GM23248 (cell line): ENCODE measurements around the gene SCN9A. TPM values are rescaled to one million over a fixed set of nuclear protein-coding genes. Genes with fewer than 3 reads are reported as not detected.

ENCODE experiments used
- DNase-seq: peaks from one replicate; pipeline ENCODE4 v3.0.0-alpha.2; 2015
- H2AFZ ChIP-seq: fragments of 200-600 bp; sonication (generic); 2 replicates; pipeline ENCODE4 v1.6.1; 2016; ENCODE audit warnings: antibody characterized with exemption
- H3F3A ChIP-seq: fragments of 200-600 bp; sonication (generic); 2 replicates; pipeline ENCODE4 v1.6.1; 2016; ENCODE audit warnings: mild to moderate bottlenecking, antibody characterized with exemption, mixed run types; ENCODE audit not compliant: insufficient read depth
- H3K27ac ChIP-seq: fragments of 200-600 bp; sonication (generic); 2 replicates; pipeline ENCODE4 v1.5.1; 2016; ENCODE audit warnings: mild to moderate bottlenecking
- H3K27me3 ChIP-seq: fragments of 200-600 bp; sonication (generic); replicated peaks from 2 replicates; pipeline ENCODE4 v1.6.1; 2016; ENCODE audit warnings: mild to moderate bottlenecking; ENCODE audit not compliant: insufficient read depth
- H3K36me3 ChIP-seq: fragments of 200-600 bp; sonication (generic); 2 replicates; pipeline ENCODE4 v1.6.1; 2016; ENCODE audit warnings: low read depth, mild to moderate bottlenecking
- H3K4me1 ChIP-seq: fragments of 200-600 bp; sonication (generic); 2 replicates; pipeline ENCODE4 v1.6.1; 2016; ENCODE audit warnings: mild to moderate bottlenecking; ENCODE audit not compliant: insufficient read depth
- H3K4me2 ChIP-seq: fragments of 200-600 bp; sonication (generic); one replicate; pipeline ENCODE4 v1.6.1; 2016; ENCODE audit warnings: mild to moderate bottlenecking; ENCODE audit not compliant: unreplicated experiment
- H3K4me3 ChIP-seq: fragments of 200-600 bp; sonication (generic); 2 replicates; pipeline ENCODE4 v1.5.1; 2016; ENCODE audit warnings: mild to moderate bottlenecking
- H3K79me2 ChIP-seq: fragments of 200-600 bp; sonication (generic); 2 replicates; pipeline ENCODE4 v1.6.1; 2016; ENCODE audit warnings: mild to moderate bottlenecking; ENCODE audit not compliant: insufficient read depth
- H3K9ac ChIP-seq: fragments of 200-600 bp; sonication (generic); 2 replicates; pipeline ENCODE4 v1.6.1; 2016; ENCODE audit warnings: mild to moderate bottlenecking
- H3K9me2 ChIP-seq: fragments of 200-600 bp; sonication (generic); 2 replicates; pipeline ENCODE4 v1.6.1; 2016; ENCODE audit warnings: mixed run types, mild to moderate bottlenecking, moderate library complexity; ENCODE audit not compliant: insufficient read depth
- H3K9me3 ChIP-seq: fragments of 200-600 bp; sonication (generic); one replicate; pipeline ENCODE4 v1.6.1; 2017; ENCODE audit warnings: low read depth
- H4K20me1 ChIP-seq: fragments of 200-600 bp; sonication (generic); 2 replicates; pipeline ENCODE4 v1.6.0; 2016; ENCODE audit not compliant: insufficient read depth
- EZH2 ChIP-seq: fragments of 200-600 bp; sonication (generic); IDR thresholded peaks from 2 replicates; pipeline ENCODE4 v1.6.1; 2018; ENCODE audit warnings: antibody characterized with exemption, mild to moderate bottlenecking; ENCODE audit not compliant: insufficient read depth, poor library complexity, severe bottlenecking
- EZH2phosphoT487 ChIP-seq: fragments of 200-600 bp; sonication (generic); IDR thresholded peaks from 2 replicates; pipeline ENCODE4 v1.6.1; 2018; ENCODE audit warnings: antibody characterized with exemption, moderate library complexity, mild to moderate bottlenecking, low read depth; ENCODE audit not compliant: insufficient read depth
- WGBS, 2 experiments: methylation state at CpG; one replicate each; pipeline ENCODE4 v1.1.6; 2015 to 2017; ENCODE audit warnings: low lambda C conversion rate in 2 of 2, low coverage in 1 of 2; ENCODE audit errors: missing lambda C conversion rate in 2 of 2; 5-methylcytosine and 5-hydroxymethylcytosine counted together
- in situ Hi-C: fragments of 300-500 bp; cut with MboI; formaldehyde crosslinking; loops from 2 replicates; pipeline ENCODE4 v1.15.0; 2020
- polyA plus RNA-seq: library from polyadenylated mRNA; unstranded; fragments of >200 nt; fragmentation: Nextera tagmentation; extraction: Ambion mirVana; gene quantifications from 2 replicates; pipeline ENCODE4 v1.2.1, GENCODE V29; 2016
- total RNA-seq: library from RNA; depleted of rRNA; stranded (reverse); fragments of >200 nt; shearing (Covaris generic); gene quantifications from 2 replicates; pipeline ENCODE4 v1.2.3, GENCODE V29; 2014

SCN9A gene
- total and polyA plus RNA-seq, 2 experiments from 2014 or later: 7.2 to 8.3 TPM

DNA sequence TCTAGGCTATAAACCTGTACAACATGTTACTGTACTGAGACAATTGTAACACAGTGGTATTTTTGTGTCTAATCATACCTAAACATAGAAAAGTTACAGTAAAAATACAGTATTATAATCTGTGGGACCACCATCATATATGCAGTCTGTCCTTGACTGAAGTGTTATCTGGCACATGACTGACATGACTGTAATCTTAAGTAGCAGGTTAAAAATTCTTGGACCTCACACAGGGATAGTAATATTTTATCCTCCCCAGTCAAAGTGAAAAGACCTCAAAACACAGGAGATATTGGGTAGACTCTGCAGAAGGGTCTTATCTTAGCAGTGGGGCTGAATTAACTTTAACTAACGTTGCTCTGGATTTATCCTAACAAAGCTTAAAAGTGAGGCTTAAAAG is 4.9 kb upstream of the SCN9A start:
- in situ Hi-C loops: no loop called here
- Histone ChIP-seq H3K4me3 (no peak overlapping the region), H3K9me2 (no peaks in the 10 kb centered on the region), H3F3A (no peaks in the 10 kb centered on the region), H3K79me2 (no peaks in the 10 kb centered on the region), H3K27ac (no peak overlapping the region), H3K36me3 (no peaks in the 10 kb centered on the region), H3K27me3 (no peaks in the 10 kb centered on the region), H2AFZ (peak overlapping the region; percentile 6; the same call in 1 of the 2 replicates), H3K4me1 (no peaks in the 10 kb centered on the region), H3K4me2 (no peak overlapping the region), H3K9me3 (no peaks in the 10 kb centered on the region), H3K9ac (no peak overlapping the region), H4K20me1 (no peaks in the 10 kb centered on the region)
- DNase-seq: no peak
- 49 to 64% methylated on average over 1 of the region's 1 CpG for WGBS, 2 experiments
- no peak for TF ChIP-seq EZH2
- no peak for TF ChIP-seq EZH2phosphoT487

DNA sequence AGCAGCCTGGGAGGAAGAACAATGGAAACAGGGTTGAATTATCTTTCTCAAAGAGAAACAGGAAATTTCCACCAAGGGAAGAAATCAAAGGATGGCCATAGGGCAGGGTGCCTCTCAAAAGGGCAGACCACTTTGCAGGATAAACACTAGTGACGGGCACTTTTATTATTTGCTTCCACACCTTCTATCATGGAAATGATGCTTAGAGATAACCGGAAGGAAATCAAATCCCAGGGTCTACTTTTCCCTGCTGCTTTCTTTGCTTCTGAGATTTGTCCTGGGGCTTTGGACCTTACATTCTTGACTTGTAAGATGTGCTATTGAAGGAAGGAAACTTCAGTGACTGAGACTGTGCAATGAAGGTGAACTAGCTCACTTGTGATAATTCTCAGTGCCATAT is 1.1 kb upstream of the SCN9A start:
- in situ Hi-C loops: no loop called here
- Histone ChIP-seq H2AFZ (peak overlapping the region; percentile 96), H3K4me3 (peak overlapping the region; percentile 90), H3K79me2 (no peaks in the 10 kb centered on the region), H3K9me2 (no peaks in the 10 kb centered on the region), H4K20me1 (no peaks in the 10 kb centered on the region), H3K36me3 (no peaks in the 10 kb centered on the region), H3K9me3 (no peaks in the 10 kb centered on the region), H3K27ac (0 out of 2 replicates have a peak overlapping the region, but pooled peaks have one; percentile 39), H3K4me2 (peak overlapping the region; percentile 93), H3K4me1 (peaks cover 5% of the 10 kb centered on the region; the same call in 1 of the 2 replicates), H3K9ac (peak overlapping the region; percentile 72), H3F3A (no peaks in the 10 kb centered on the region), H3K27me3 (no peaks in the 10 kb centered on the region)
- DNase-seq: no peak
- no peak for TF ChIP-seq EZH2phosphoT487
- no peak for TF ChIP-seq EZH2
- WGBS, 2 experiments: 26 to 33% methylated on average over 2 of the region's 2 CpGs

DNA sequence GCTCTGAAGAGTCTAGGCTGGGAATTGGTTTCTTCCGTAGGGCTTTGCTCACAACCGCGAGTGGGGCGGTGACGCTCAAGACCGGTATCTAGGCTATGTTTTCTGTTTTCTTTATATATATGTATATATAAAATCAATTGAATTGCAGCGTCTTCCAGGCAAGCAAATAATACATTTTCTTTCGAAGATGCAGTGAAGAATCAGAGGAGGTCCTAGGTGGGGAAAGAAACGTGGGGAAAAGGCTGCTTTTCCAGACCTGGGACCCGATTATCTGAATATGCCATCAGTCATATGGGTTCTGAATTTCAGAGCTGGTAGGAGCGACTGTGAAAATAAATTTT is 714 bp upstream of the SCN9A start:
- no peak for TF ChIP-seq EZH2
- TF ChIP-seq EZH2phosphoT487: no peak
- peak overlapping the region; percentile 39 for H3K27ac ChIP-seq

DNA sequence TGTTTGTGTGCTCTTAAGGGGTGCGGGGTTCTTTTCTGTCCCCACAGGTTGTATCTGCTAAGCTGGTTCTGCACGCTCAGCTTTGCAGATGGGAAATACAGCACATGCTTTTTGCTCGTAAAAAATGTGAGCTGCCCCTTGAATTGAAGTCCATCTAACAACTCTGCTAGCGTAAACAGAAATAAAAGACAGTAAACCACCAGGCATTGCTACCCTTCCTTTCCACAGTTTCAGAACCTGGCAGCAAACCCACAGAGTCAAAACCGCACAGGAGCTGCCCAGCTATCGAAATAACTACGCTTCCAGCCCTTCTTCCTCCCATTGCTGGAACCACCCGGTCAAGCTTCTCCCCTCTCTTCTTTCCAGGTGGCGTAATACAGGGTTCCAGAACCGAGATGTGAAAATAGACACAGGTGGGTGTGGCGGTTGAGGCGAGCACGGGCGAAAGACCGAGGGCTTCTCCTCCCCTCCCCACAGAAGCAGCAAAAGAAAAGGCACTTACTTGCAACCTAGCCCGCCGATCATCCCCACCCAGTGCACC is 479 bp downstream of the SCN9A start:
- peak; percentile 38 for DNase-seq
- Histone ChIP-seq H3K4me1 (peaks cover 5% of the 10 kb centered on the region; the same call in 1 of the 2 replicates), H3K36me3 (no peaks in the 10 kb centered on the region), H3F3A (no peaks in the 10 kb centered on the region), H3K27me3 (no peaks in the 10 kb centered on the region), H3K27ac (no peak overlapping the region), H3K9me2 (no peaks in the 10 kb centered on the region), H3K9me3 (no peaks in the 10 kb centered on the region), H3K9ac (peak overlapping the region; percentile 72), H2AFZ (peak overlapping the region; percentile 96), H3K4me2 (peak overlapping the region; percentile 93), H4K20me1 (no peaks in the 10 kb centered on the region), H3K4me3 (peak overlapping the region; percentile 90), H3K79me2 (no peaks in the 10 kb centered on the region)
- 3 to 5% methylated on average over 17 of the region's 17 CpGs for WGBS, 2 experiments
- no peak for TF ChIP-seq EZH2
- no peak for TF ChIP-seq EZH2phosphoT487
- in situ Hi-C loops: no loop called here

More for the DNA sequence above, 714 bp upstream of the SCN9A start:
- 6 to 8% methylated on average over 11 of the region's 11 CpGs for WGBS, 2 experiments
- in situ Hi-C loops: no loop called here
- Histone ChIP-seq H3K9me2 (no peaks in the 10 kb centered on the region), H3K4me1 (peaks cover 5% of the 10 kb centered on the region; the same call in 1 of the 2 replicates), H3K4me3 (peak overlapping the region; percentile 90), H4K20me1 (no peaks in the 10 kb centered on the region), H3K27me3 (no peaks in the 10 kb centered on the region), H2AFZ (peak overlapping the region; percentile 96), H3F3A (no peaks in the 10 kb centered on the region), H3K9me3 (no peaks in the 10 kb centered on the region), H3K9ac (peak overlapping the region; percentile 72), H3K36me3 (no peaks in the 10 kb centered on the region), H3K79me2 (no peaks in the 10 kb centered on the region), H3K4me2 (peak overlapping the region; percentile 93)
- DNase-seq: no peak

DNA sequence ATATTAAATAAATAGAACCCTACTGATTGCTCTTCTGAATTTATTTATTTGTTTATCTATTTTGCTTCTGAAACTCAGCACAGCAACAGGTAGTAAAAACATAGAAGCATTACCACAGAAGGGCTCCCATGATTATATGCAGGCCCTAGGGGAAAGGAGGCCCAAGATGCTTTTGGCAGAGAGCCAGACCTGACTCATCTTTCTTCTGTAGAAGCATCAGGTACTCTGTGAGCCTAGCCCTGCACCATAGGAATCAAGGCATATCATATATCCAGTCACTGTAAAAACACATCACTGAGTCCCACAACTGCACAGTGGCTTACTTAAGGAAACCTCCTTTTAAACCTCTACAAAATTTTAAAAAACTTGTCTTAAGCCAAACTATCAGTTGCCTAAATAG is 1.8 kb downstream of the SCN9A start:
- Histone ChIP-seq H3K4me3 (no peak overlapping the region), H3K36me3 (no peaks in the 10 kb centered on the region), H4K20me1 (no peaks in the 10 kb centered on the region), H3K27ac (no peak overlapping the region), H3K9me2 (no peaks in the 10 kb centered on the region), H3K4me2 (no peak overlapping the region), H3K4me1 (peaks cover 5% of the 10 kb centered on the region; the same call in 1 of the 2 replicates), H3K9ac (no peak overlapping the region), H3F3A (no peaks in the 10 kb centered on the region), H3K27me3 (no peaks in the 10 kb centered on the region), H2AFZ (no peak overlapping the region), H3K79me2 (no peaks in the 10 kb centered on the region), H3K9me3 (no peaks in the 10 kb centered on the region)
- TF ChIP-seq EZH2: no peak
- no peak for TF ChIP-seq EZH2phosphoT487
- peak; percentile 59 for DNase-seq
- in situ Hi-C loops: no loop called here
